Nephron (organoid): ENCODE data around the gene POLR3B.
A peak's percentile ranks its signal among the peaks of the same experiment; 100 is the strongest.

Experiments
- H3K27ac Mint-ChIP-seq, 3 experiments: 2 replicates each; pipeline ENCODE4 v1.8.0; 2020; ENCODE audit warnings: mixed read lengths in 3 of 3, mild to moderate bottlenecking in 2 of 3, moderate library complexity in 1 of 3
- H3K27me3 Mint-ChIP-seq: 2 replicates; pipeline ENCODE4 v1.8.0; 2021; ENCODE audit warnings: low read depth, mild to moderate bottlenecking, moderate library complexity, mixed read lengths
- H3K36me3 Mint-ChIP-seq: 2 replicates; pipeline ENCODE4 v1.8.0; 2020; ENCODE audit warnings: low read depth, mixed read lengths
- H3K4me1 Mint-ChIP-seq: 2 replicates; pipeline ENCODE4 v1.8.0; 2020; ENCODE audit warnings: mixed read lengths
- H3K4me3 Mint-ChIP-seq, 3 experiments: 2 replicates each; pipeline ENCODE4 v1.8.0; 2020; ENCODE audit warnings: mild to moderate bottlenecking in 3 of 3, mixed read lengths in 3 of 3, moderate library complexity in 2 of 3
- H3K9me3 Mint-ChIP-seq: 2 replicates; pipeline ENCODE4 v1.8.0; 2020; ENCODE audit warnings: mixed read lengths
- TF ChIP-seq, protein P1 (sequence below), 3 experiments: fragments of 200-600 bp; sonication (generic); IDR thresholded peaks; one replicate each; pipeline ENCODE4 v1.5.0; 2021; ENCODE audit warnings: antibody characterized with exemption in 3 of 3; ENCODE audit not compliant: unreplicated experiment in 3 of 3

The POLR3B gene

DNA sequence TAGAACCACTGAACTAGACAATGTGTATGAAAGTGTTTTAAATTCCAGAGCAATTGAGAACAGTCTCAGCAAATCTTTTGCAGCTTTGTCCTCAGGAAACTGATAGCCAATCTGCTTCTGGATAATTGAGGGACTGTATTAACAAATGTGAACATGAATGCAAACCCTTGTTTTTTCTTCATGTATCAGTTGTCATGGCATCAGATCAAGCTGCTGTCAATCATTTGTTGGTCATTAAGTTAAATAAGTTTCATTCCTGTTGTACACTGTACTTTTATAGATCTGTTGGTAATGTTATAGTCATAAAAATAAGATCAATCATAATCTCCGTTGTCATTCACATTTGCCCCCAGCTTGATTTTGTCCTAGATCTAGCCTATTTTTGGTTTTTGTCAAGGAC is 159.8 kb downstream of the POLR3B start:
- H3K27ac Mint-ChIP-seq: no peak overlapping the region
- H3K4me1 Mint-ChIP-seq: peaks cover 8% of the 10 kb centered on the region
- H3K4me3 Mint-ChIP-seq: no peak overlapping the region
- H3K36me3 Mint-ChIP-seq: no peaks in the 10 kb centered on the region
- H3K27me3 Mint-ChIP-seq: no peaks in the 10 kb centered on the region
- H3K9me3 Mint-ChIP-seq: no peaks in the 10 kb centered on the region
- TF ChIP-seq, protein P1, sequence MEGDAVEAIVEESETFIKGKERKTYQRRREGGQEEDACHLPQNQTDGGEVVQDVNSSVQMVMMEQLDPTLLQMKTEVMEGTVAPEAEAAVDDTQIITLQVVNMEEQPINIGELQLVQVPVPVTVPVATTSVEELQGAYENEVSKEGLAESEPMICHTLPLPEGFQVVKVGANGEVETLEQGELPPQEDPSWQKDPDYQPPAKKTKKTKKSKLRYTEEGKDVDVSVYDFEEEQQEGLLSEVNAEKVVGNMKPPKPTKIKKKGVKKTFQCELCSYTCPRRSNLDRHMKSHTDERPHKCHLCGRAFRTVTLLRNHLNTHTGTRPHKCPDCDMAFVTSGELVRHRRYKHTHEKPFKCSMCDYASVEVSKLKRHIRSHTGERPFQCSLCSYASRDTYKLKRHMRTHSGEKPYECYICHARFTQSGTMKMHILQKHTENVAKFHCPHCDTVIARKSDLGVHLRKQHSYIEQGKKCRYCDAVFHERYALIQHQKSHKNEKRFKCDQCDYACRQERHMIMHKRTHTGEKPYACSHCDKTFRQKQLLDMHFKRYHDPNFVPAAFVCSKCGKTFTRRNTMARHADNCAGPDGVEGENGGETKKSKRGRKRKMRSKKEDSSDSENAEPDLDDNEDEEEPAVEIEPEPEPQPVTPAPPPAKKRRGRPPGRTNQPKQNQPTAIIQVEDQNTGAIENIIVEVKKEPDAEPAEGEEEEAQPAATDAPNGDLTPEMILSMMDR (IDR thresholded peaks at IDR 0.05; ENCODE audit: unreplicated experiment in 3 of 3): no peak

DNA sequence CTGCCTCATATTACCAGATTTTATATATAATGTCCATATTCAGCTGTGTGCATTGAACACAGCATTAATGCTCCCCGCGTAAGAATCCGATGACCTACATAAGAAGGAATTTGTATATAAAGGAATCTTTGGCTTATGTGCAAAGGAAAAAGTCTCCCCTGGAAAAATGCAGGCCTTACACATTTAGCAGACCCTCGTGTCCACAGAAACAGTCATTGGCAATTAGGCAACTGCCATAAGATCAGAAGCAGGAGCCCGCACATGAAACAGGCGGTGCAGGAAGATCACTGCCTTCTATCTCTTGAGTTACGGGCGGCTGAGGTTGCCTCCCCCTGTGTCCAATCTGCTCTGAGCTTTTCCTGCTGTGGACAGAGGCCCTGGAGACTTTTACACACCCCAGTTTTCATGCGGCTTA is 162.1 kb downstream of the POLR3B start:
- Mint-ChIP-seq H3K4me1 (peaks cover 8% of the 10 kb centered on the region), H3K27me3 (no peaks in the 10 kb centered on the region), H3K9me3 (no peaks in the 10 kb centered on the region), H3K36me3 (no peaks in the 10 kb centered on the region), H3K27ac (peak overlapping the region in 2 of 3 experiments; percentile 9 to 37), H3K4me3 (no peak overlapping the region)
- TF ChIP-seq, protein P1 (IDR thresholded peaks at IDR 0.05; ENCODE audit: unreplicated experiment in 3 of 3): no peak

DNA sequence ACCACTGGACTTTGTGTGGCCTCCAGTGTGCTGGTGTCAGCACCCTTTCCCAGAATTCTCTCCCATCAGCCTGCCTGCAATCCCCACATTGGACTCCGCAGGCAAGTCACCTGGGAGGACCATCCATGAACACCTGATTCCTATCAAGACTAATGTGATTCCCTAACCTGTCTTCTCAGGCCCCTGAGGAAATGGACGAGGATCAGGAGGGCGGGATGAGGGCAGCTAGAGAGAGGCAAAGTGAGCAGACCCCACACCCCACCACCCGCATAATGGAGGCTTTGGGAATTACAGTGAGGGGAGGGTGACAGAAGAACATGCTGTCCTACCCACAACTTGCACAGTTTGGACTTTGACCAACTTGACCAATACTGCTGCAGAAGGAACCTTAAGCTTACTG is 164.4 kb downstream of the POLR3B start:
- Mint-ChIP-seq H3K27me3 (no peaks in the 10 kb centered on the region), H3K27ac (no peak overlapping the region), H3K4me3 (no peak overlapping the region), H3K36me3 (no peaks in the 10 kb centered on the region), H3K4me1 (peaks cover 8% of the 10 kb centered on the region), H3K9me3 (no peaks in the 10 kb centered on the region)
- TF ChIP-seq, protein P1 (IDR thresholded peaks at IDR 0.05; ENCODE audit: unreplicated experiment in 3 of 3): no peak

DNA sequence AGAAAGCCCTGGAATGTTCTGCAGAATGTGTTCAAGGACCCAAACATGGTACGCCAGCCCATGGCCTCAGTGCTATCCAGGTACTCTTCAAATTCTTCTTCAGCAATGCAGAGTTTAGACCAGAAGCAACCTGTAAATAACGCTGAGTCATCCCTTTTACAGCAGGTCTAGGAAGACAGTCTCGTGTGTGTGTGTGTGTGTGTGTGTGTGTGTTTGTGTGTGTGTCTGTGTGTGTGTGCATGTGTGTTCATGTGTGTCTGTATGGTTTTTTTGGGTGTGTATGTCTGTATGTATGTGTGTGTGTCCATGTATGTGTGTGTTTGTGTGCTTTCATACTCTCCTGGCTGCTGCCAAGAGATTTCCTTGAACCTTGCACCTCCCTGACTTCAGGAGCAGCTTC is 165.2 kb downstream of the POLR3B start:
- Mint-ChIP-seq H3K27me3 (no peaks in the 10 kb centered on the region), H3K36me3 (no peaks in the 10 kb centered on the region), H3K27ac (no peak overlapping the region), H3K9me3 (peaks cover 2% of the 10 kb centered on the region), H3K4me1 (peaks cover 8% of the 10 kb centered on the region), H3K4me3 (no peak overlapping the region)
- TF ChIP-seq, protein P1 (IDR thresholded peaks at IDR 0.05; ENCODE audit: unreplicated experiment in 3 of 3): no peak

DNA sequence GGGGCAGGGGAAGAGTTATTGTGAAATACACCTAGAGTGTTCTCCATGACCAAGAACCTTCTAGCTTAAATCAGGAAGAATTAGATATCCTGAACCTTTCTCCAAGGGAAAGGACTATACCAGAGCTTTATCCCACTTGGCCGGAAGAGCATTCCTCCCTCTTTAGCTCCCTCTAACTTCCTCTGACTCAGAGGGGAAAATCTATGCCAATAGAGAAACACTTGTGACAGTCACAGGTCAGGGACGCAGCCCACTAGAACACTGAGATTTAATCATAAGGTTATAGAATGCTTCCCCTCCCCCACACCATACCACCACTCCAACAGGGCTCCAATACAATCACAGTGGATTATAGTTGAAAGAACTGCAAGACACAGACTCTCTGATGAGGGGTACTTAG is 169.8 kb downstream of the POLR3B start:
- Mint-ChIP-seq H3K9me3 (peaks cover 27% of the 10 kb centered on the region), H3K27me3 (no peaks in the 10 kb centered on the region), H3K4me1 (no peaks in the 10 kb centered on the region), H3K4me3 (no peak overlapping the region), H3K36me3 (no peaks in the 10 kb centered on the region), H3K27ac (no peak overlapping the region)
- TF ChIP-seq, protein P1 (IDR thresholded peaks at IDR 0.05; ENCODE audit: unreplicated experiment in 3 of 3): no peak

DNA sequence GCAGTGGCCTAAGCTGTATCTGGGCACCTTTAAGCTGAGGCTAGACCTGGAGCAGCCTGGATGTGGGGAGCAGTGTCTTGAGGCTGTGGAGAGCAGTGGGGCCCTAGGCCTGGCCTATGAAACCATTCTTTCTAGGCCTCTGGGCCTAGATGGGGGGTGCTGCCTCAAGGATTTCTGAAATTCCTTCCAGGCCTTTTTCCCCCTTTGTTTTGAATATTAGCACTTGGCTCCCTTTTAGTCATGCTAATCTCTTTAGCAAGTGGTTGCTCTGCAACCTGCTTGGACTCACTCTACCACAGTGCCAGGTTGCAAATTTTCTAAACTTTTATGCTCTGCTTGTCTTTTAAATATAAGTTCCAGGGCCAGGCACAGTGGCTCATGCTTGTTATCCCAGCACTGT is 183.7 kb downstream of the POLR3B start:
- Mint-ChIP-seq H3K27ac (no peak overlapping the region), H3K36me3 (no peaks in the 10 kb centered on the region), H3K9me3 (peaks cover 12% of the 10 kb centered on the region), H3K27me3 (no peaks in the 10 kb centered on the region), H3K4me3 (no peak overlapping the region), H3K4me1 (no peaks in the 10 kb centered on the region)
- TF ChIP-seq, protein P1 (IDR thresholded peaks at IDR 0.05; ENCODE audit: unreplicated experiment in 3 of 3): no peak
